ENCODE results near the gene NSMCE1.

DNA sequence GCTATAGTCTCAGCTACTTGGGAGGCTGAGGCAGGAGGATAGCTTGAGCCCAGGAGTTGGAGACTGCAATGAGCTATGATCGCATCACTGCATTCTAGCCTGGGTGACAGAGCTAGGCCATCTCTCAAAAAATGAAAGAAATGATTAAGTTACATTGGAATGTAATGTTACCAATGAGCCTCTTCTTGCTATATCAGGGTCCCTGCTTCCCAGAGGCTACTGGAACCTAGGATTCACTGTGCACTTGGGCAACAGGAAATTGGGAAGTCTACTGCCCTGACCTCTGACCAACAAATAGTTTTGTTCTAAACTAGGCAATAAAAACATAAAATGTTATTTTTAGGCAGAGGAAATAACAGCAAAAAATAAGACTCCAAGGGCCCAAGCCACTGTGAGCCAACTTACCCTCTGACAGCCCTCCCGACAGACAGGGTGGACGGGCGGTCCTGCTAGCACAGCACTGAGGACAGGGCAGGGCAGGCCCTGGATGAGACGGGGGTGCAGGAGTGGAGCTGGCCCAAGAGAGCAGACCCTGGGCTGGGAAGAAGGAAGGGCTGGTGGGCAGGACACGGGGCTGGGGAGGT, 27.5 kb downstream of the NSMCE1 start:
- TF ChIP-seq CTCF (conservative IDR thresholded peaks at IDR 0.05; ENCODE audit: low read depth, low read length): no peak
- TF ChIP-seq EZH2 (IDR thresholded peaks at IDR 0.05; ENCODE audit: borderline replicate concordance, low read depth, low read length, poor library complexity, severe bottlenecking): no peak

Data from A673 (cell line).